ENCODE data around the gene SLC7A14. TPM values are rescaled to one million over a fixed set of nuclear protein-coding genes. Genes with fewer than 3 reads are reported as not detected.

Gene SLC7A14
- polyA plus RNA-seq, 4 donors: 1.8 to 2.6 (median 2.4) TPM

- no peak for DNase-seq (ENCODE audit: low read depth in 4 of 4, low spot score in 3 of 4)
These were observed 110.7 kb downstream of the SLC7A14 start for GRCh38 chr3:170475092-170475685.

- no peak for DNase-seq (ENCODE audit: low read depth in 4 of 4, low spot score in 3 of 4)
These were observed 112.5 kb downstream of the SLC7A14 start for GRCh38 chr3:170473358-170473757.

GRCh38 chr3:170471149-170471548, 114.7 kb downstream of the SLC7A14 start:
- DNase-seq (ENCODE audit: low read depth in 4 of 4, low spot score in 3 of 4): no peak

- no peak for DNase-seq (ENCODE audit: low read depth in 4 of 4, low spot score in 3 of 4)
These were observed 115.5 kb downstream of the SLC7A14 start for GRCh38 chr3:170470063-170471016.

GRCh38 chr3:170469151-170470062, 116.5 kb downstream of the SLC7A14 start:
- DNase-seq (ENCODE audit: low read depth in 4 of 4, low spot score in 3 of 4): peak in 3 of 4 donors; percentile 63 to 77 (median 75)

- no peak for DNase-seq (ENCODE audit: low read depth in 4 of 4, low spot score in 3 of 4)
These were observed 118.2 kb downstream of the SLC7A14 start for GRCh38 chr3:170467571-170468147.

GRCh38 chr3:170467007-170467406, 118.9 kb downstream of the SLC7A14 start:
- no peak for DNase-seq (ENCODE audit: low read depth in 4 of 4, low spot score in 3 of 4)

GRCh38 chr3:170465955-170466354, 119.9 kb downstream of the SLC7A14 start:
- DNase-seq (ENCODE audit: low read depth in 4 of 4, low spot score in 3 of 4): no peak

- DNase-seq (ENCODE audit: low read depth in 4 of 4, low spot score in 3 of 4): no peak
These were observed 122.9 kb downstream of the SLC7A14 start for GRCh38 chr3:170463011-170463410.

- DNase-seq (ENCODE audit: low read depth in 4 of 4, low spot score in 3 of 4): no peak
These were observed 127.6 kb downstream of the SLC7A14 start for GRCh38 chr3:170458285-170458684.

GRCh38 chr3:170454509-170454908, 131.4 kb downstream of the SLC7A14 start:
- DNase-seq (ENCODE audit: low read depth in 4 of 4, low spot score in 3 of 4): no peak

GRCh38 chr3:170450039-170450438, 135.8 kb downstream of the SLC7A14 start:
- no peak for DNase-seq (ENCODE audit: low read depth in 4 of 4, low spot score in 3 of 4)

- DNase-seq (ENCODE audit: low read depth in 4 of 4, low spot score in 3 of 4): no peak
These were observed 137.3 kb downstream of the SLC7A14 start for GRCh38 chr3:170448584-170448983.

- DNase-seq (ENCODE audit: low read depth in 4 of 4, low spot score in 3 of 4): no peak
These were observed 142.4 kb downstream of the SLC7A14 start for GRCh38 chr3:170443457-170443856.

- no peak for DNase-seq (ENCODE audit: low read depth in 4 of 4, low spot score in 3 of 4)
These were observed 142.9 kb downstream of the SLC7A14 start for GRCh38 chr3:170442947-170443346.

- DNase-seq (ENCODE audit: low read depth in 4 of 4, low spot score in 3 of 4): no peak
These were observed 144.5 kb downstream of the SLC7A14 start for GRCh38 chr3:170441412-170441811.

- no peak for DNase-seq (ENCODE audit: low read depth in 4 of 4, low spot score in 3 of 4)
These were observed 145.5 kb downstream of the SLC7A14 start for GRCh38 chr3:170440344-170440743.

- DNase-seq (ENCODE audit: low read depth in 4 of 4, low spot score in 3 of 4): no peak
These were observed 147.0 kb downstream of the SLC7A14 start for GRCh38 chr3:170438836-170439235.

GRCh38 chr3:170437696-170438407, 148.0 kb downstream of the SLC7A14 start:
- no peak for DNase-seq (ENCODE audit: low read depth in 4 of 4, low spot score in 3 of 4)

GRCh38 chr3:170437176-170437575, 148.7 kb downstream of the SLC7A14 start:
- no peak for DNase-seq (ENCODE audit: low read depth in 4 of 4, low spot score in 3 of 4)

All from right renal pelvis (tissue), 4 donors.